Brain microvascular endothelial cell (primary cell): ENCODE results near the gene BAAT.
A peak's percentile ranks its signal among the peaks of the same experiment; 100 is the strongest.

Experiments used
- DNase-seq: peaks from one replicate; pipeline ENCODE4 v3.0.0-alpha.2; 2020
- H3K27ac ChIP-seq: fragments of 250-450 bp; sonication (Bioruptor Pico); 2 replicates; pipeline ENCODE4 v1.5.1; 2020; ENCODE audit warnings: mild to moderate bottlenecking, moderate library complexity
- H3K27me3 ChIP-seq: fragments of 250-450 bp; sonication (Bioruptor Pico); replicated peaks from 2 replicates; pipeline ENCODE4 v1.5.1; 2020; ENCODE audit warnings: mild to moderate bottlenecking
- H3K36me3 ChIP-seq: fragments of 250-450 bp; sonication (Bioruptor Pico); replicated peaks from 2 replicates; pipeline ENCODE4 v1.5.1; 2020; ENCODE audit warnings: mild to moderate bottlenecking
- H3K4me3 ChIP-seq: 2 replicates; pipeline ENCODE4 v1.5.1; 2011; ENCODE audit warnings: low read depth, mild to moderate bottlenecking, control low read depth, low read length, moderate library complexity
- CTCF ChIP-seq: IDR thresholded peaks from 2 replicates; pipeline ENCODE4 v1.5.1; 2011; ENCODE audit warnings: low read depth, mild to moderate bottlenecking, moderate library complexity, low read length, control low read depth, inconsistent platforms; ENCODE audit errors: missing control alignments
- in situ Hi-C: cut with HindIII; loops from 2 replicates; pipeline ENCODE4 v1.10.0; 2017; ENCODE audit warnings: low sequenced_read_pairs, low pct_ligation_motif_present

The BAAT gene

GRCh38 chr9:101372327-101373118, 12.3 kb downstream of the BAAT start:
- Histone ChIP-seq H3K36me3 (no peaks in the 10 kb centered on the region), H3K27me3 (no peaks in the 10 kb centered on the region), H3K4me3 (no peak overlapping the region), H3K27ac (no peak overlapping the region)
- DNase-seq = no peak
- TF ChIP-seq CTCF = no peak
- in situ Hi-C loops = no loop called here

- no peak for DNase-seq
- no peak overlapping the region for H3K27ac ChIP-seq
- no peak for TF ChIP-seq CTCF
- H3K36me3 ChIP-seq = no peaks in the 10 kb centered on the region
- in situ Hi-C loops = no loop called here
- no peaks in the 10 kb centered on the region for H3K27me3 ChIP-seq
- H3K4me3 ChIP-seq = no peak overlapping the region
Observed at GRCh38 chr9:101371813-101372212, 13.0 kb downstream of the BAAT start.

GRCh38 chr9:101369884-101370531, 14.8 kb downstream of the BAAT start:
- Histone ChIP-seq H3K36me3 (no peaks in the 10 kb centered on the region), H3K27me3 (no peaks in the 10 kb centered on the region), H3K27ac (no peak overlapping the region), H3K4me3 (no peak overlapping the region)
- in situ Hi-C loops = no loop called here
- no peak for DNase-seq
- TF ChIP-seq CTCF = no peak

GRCh38 chr9:101369286-101369685, 15.5 kb downstream of the BAAT start:
- Histone ChIP-seq H3K27me3 (no peaks in the 10 kb centered on the region), H3K27ac (no peak overlapping the region), H3K36me3 (no peaks in the 10 kb centered on the region), H3K4me3 (no peak overlapping the region)
- peak; percentile 52 for DNase-seq
- no peak for TF ChIP-seq CTCF
- in situ Hi-C loops = no loop called here

GRCh38 chr9:101367323-101367722, 17.5 kb downstream of the BAAT start:
- in situ Hi-C loops = no loop called here
- H3K27me3 ChIP-seq = no peaks in the 10 kb centered on the region
- no peaks in the 10 kb centered on the region for H3K36me3 ChIP-seq
- no peak for TF ChIP-seq CTCF
- no peak overlapping the region for H3K27ac ChIP-seq
- no peak for DNase-seq
- H3K4me3 ChIP-seq = no peak overlapping the region
